H1 (cell line): ENCODE measurements around the gene ARPP21. TPM values are rescaled to one million over a fixed set of nuclear protein-coding genes. Genes with fewer than 3 reads are reported as not detected.

ENCODE experiments used
- RAD21 ChIP-seq, 2 experiments: IDR thresholded peaks in 1 of 2; conservative IDR thresholded peaks in 1 of 2; 2 replicates each; pipeline ENCODE4 v1.6.1; 2011; ENCODE audit warnings: low read depth in 2 of 2, low read length in 2 of 2, improper control_type of control experiment in 1 of 2, inconsistent platforms in 1 of 2, mild to moderate bottlenecking in 1 of 2, moderate library complexity in 1 of 2
- TAF1 ChIP-seq: IDR thresholded peaks from 2 replicates; pipeline ENCODE4 v1.6.1; 2011; ENCODE audit warnings: mild to moderate bottlenecking, low read depth, low read length
- YY1 ChIP-seq: IDR thresholded peaks from 2 replicates; pipeline ENCODE4 v1.6.1; 2011; ENCODE audit warnings: low read depth, mild to moderate bottlenecking, low read length
- polyA plus RNA-seq, 7 experiments: library from polyadenylated mRNA; depleted of rRNA in 3 of 7; stranded (reverse) in 5 of 7; unstranded in 2 of 7; fragments of >200 nt in 5 of 7; fragments of 200-250 nt in 2 of 7; gene quantifications; 1 replicate in 5 of 7; 2 replicates in 1 of 7; 4 replicates in 1 of 7; pipeline versions ENCODE4 v1.2.1 to v1.2.3, GENCODE V29; 2011 to 2013; ENCODE audit warnings: missing spikeins in 2 of 7, mixed read lengths in 2 of 7
- total RNA-seq: library from RNA; stranded (reverse); fragmentation: NEBNext Ultra II Directional; extraction: Animal tissue kit (Norgen Biotek cat#: 25700); gene quantifications from 2 replicates; pipeline ENCODE4 v1.2.1, GENCODE V29; 2021

ARPP21 gene
- total and polyA plus RNA-seq, 2 of the 8 experiments (the other 6 are each of a cell fraction or from before 2014, with no cell fraction given), result not detected

DNA sequence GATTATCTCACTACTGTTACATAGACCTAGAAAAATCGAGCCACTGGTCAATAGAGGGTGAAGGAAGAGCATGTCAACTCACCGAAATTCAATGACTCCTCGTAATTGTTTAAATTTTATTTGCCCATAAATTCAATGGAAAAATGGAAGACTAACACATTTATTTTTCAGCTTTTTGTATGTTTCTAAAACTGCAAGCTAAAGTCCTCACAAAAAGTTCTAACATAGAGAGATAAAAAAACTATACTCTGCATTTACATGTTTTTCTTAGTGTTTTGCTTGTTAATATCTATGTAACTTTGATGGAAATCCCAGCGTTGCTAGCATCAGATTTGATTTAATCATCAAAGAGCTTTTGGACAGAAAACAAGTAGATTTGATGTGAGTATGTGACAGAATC lies 6.8 kb downstream of the ARPP21 start (continued):
- TF ChIP-seq YY1 (no peak), RAD21 (IDR thresholded peaks at IDR 0.05 in 1 of 2, conservative IDR thresholded peaks at IDR 0.05 in 1 of 2; ENCODE audit: low read depth in 2 of 2, low read length in 2 of 2) (no peak), TAF1 (no peak)
